CD14-positive monocyte (primary cell): ENCODE measurements around the gene NTN5. TPM values are rescaled to one million over a fixed set of nuclear protein-coding genes. Genes with fewer than 3 reads are reported as not detected.
"Not testable (repeated sequence)": the region's sequence is repeated elsewhere in the genome, so short reads cannot be mapped to it uniquely, and the experiment has no call there.

Experiments
- DNase-seq, 3 donors: peaks; one replicate each; pipeline ENCODE4 v3.0.0-alpha.2; 2011 to 2022
- H2AFZ ChIP-seq: 2 replicates; pipeline ENCODE4 v1.6.0; 2012; ENCODE audit warnings: mild to moderate bottlenecking, low read depth, low read length, inconsistent platforms; ENCODE audit not compliant: insufficient read depth, poor library complexity, severe bottlenecking
- H3K27ac ChIP-seq, 2 donors: 1 replicate in 1 of 2; 2 replicates in 1 of 2; pipeline ENCODE4 v1.5.1; 2012 to 2013; ENCODE audit warnings: low read length in 2 of 2, control low read depth in 1 of 2, inconsistent platforms in 1 of 2, low read depth in 1 of 2, mild to moderate bottlenecking in 1 of 2
- H3K27me3 ChIP-seq, 2 donors: one replicate each; pipeline versions ENCODE4 v1.6.0 to v1.6.1; 2011 to 2013; ENCODE audit warnings: low read length in 2 of 2; ENCODE audit not compliant: control insufficient read depth in 2 of 2, insufficient read depth in 2 of 2
- H3K36me3 ChIP-seq, 2 donors: replicated peaks in 1 of 2; 1 replicate in 1 of 2; 2 replicates in 1 of 2; pipeline versions ENCODE4 v1.5.1 to v1.6.1; 2012 to 2013; ENCODE audit warnings: low read length in 2 of 2, control low read depth in 1 of 2, inconsistent platforms in 1 of 2, mild to moderate bottlenecking in 1 of 2; ENCODE audit not compliant: insufficient read depth in 2 of 2, control insufficient read depth in 1 of 2
- H3K4me1 ChIP-seq, 2 donors: 1 replicate in 1 of 2; 2 replicates in 1 of 2; pipeline versions ENCODE4 v1.5.1 to v1.6.1; 2012 to 2013; ENCODE audit warnings: low read length in 2 of 2, control low read depth in 1 of 2, inconsistent platforms in 1 of 2, mild to moderate bottlenecking in 1 of 2, moderate library complexity in 1 of 2; ENCODE audit not compliant: insufficient read depth in 2 of 2, control insufficient read depth in 1 of 2
- H3K4me2 ChIP-seq: replicated peaks from 2 replicates; pipeline ENCODE3; 2012; ENCODE audit warnings: low read length, moderate library complexity, mild to moderate bottlenecking; ENCODE audit not compliant: poor library complexity, severe bottlenecking; ENCODE audit errors: extremely low read depth
- H3K4me3 ChIP-seq, 3 experiments: fragments of 200-600 bp in 1 of 3; sonication (generic) in 1 of 3; replicated peaks in 1 of 3; 1 replicate in 2 of 3; 2 replicates in 1 of 3; pipeline ENCODE4 v1.5.1; 2011 to 2013; ENCODE audit warnings: low read length in 3 of 3, mild to moderate bottlenecking in 3 of 3, control low read depth in 2 of 3, low read depth in 2 of 3, inconsistent platforms in 1 of 3, moderate library complexity in 1 of 3
- H3K79me2 ChIP-seq: 2 replicates; pipeline ENCODE4 v1.6.0; 2012; ENCODE audit warnings: mild to moderate bottlenecking, control low read depth, inconsistent platforms, low read length, moderate library complexity; ENCODE audit not compliant: insufficient read depth
- H3K9ac ChIP-seq: 2 replicates; pipeline ENCODE4 v1.6.0; 2017; ENCODE audit warnings: low read length, mild to moderate bottlenecking; ENCODE audit not compliant: insufficient read depth, poor library complexity, severe bottlenecking
- H3K9me3 ChIP-seq, 2 donors: replicated peaks in 1 of 2; 1 replicate in 1 of 2; 2 replicates in 1 of 2; pipeline versions ENCODE4 v1.5.1 to v1.6.1; 2012 to 2013; ENCODE audit warnings: low read length in 2 of 2, control low read depth in 1 of 2; ENCODE audit not compliant: control insufficient read depth in 1 of 2, insufficient read depth in 1 of 2
- H4K20me1 ChIP-seq: 2 replicates; pipeline ENCODE4 v1.6.0; 2012; ENCODE audit warnings: mild to moderate bottlenecking, low read length, control low read depth, moderate library complexity; ENCODE audit not compliant: insufficient read depth
- H3K27ac Mint-ChIP-seq, 7 donors: one replicate each; pipeline ENCODE4 v1.8.0; 2020; ENCODE audit warnings: mild to moderate bottlenecking in 7 of 7, mixed read lengths in 7 of 7, moderate library complexity in 6 of 7, inconsistent platforms in 2 of 7
- H3K27me3 Mint-ChIP-seq, 3 donors: one replicate each; pipeline ENCODE4 v1.8.0; 2021 to 2022; ENCODE audit warnings: low read depth in 3 of 3, mild to moderate bottlenecking in 3 of 3, mixed read lengths in 3 of 3, moderate library complexity in 3 of 3, inconsistent platforms in 1 of 3
- H3K36me3 Mint-ChIP-seq, 2 donors: one replicate each; pipeline ENCODE4 v1.8.0; 2020; ENCODE audit warnings: mixed read lengths in 2 of 2, inconsistent platforms in 1 of 2, mild to moderate bottlenecking in 1 of 2
- H3K4me1 Mint-ChIP-seq: one replicate; pipeline ENCODE4 v1.8.0; 2020; ENCODE audit warnings: mild to moderate bottlenecking, mixed read lengths
- H3K4me3 Mint-ChIP-seq, 2 donors: one replicate each; pipeline ENCODE4 v1.8.0; 2020; ENCODE audit warnings: mild to moderate bottlenecking in 2 of 2, mixed read lengths in 2 of 2, moderate library complexity in 1 of 2
- H3K9me3 Mint-ChIP-seq, 7 donors: one replicate each; pipeline ENCODE4 v1.8.0; 2020 to 2022; ENCODE audit warnings: mixed read lengths in 7 of 7, mild to moderate bottlenecking in 6 of 7, moderate library complexity in 6 of 7, inconsistent platforms in 2 of 7
- CTCF ChIP-seq: fragments of 200-600 bp; IDR thresholded peaks from one replicate; pipeline ENCODE4 v1.8.0; 2022; ENCODE audit warnings: antibody characterized with exemption, mild to moderate bottlenecking
- WGBS: methylation state at CpG from one replicate; pipeline ENCODE4 v1.1.5; 2013; ENCODE audit warnings: missing lambda C conversion rate; ENCODE audit not compliant: insufficient coverage; 5-methylcytosine and 5-hydroxymethylcytosine counted together
- intact Hi-C, 2 donors: fragments of 100-400 bp; cut with micrococcal nuclease; formaldehyde crosslinking; loops; one replicate each; pipeline versions ENCODE4 v1.15.0 to v1.15.1; 2023
- polyA plus RNA-seq, 3 donors: library from polyadenylated mRNA; depleted of rRNA in 1 of 3; unstranded in 2 of 3; stranded (reverse) in 1 of 3; fragments of 300-500 nt in 2 of 3; fragments of >200 nt in 1 of 3; fragmentation: Illumina TruSeq in 2 of 3; gene quantifications; 1 replicate in 2 of 3; 2 replicates in 1 of 3; pipeline ENCODE4 v1.2.3, GENCODE V29; 2012 to 2021

NTN5 gene
- polyA plus RNA-seq, 3 donors, result 0.44 TPM; not detected in 2

- no peaks in the 10 kb centered on the region for H3K36me3 Mint-ChIP-seq
- H4K20me1 ChIP-seq, result no peaks in the 10 kb centered on the region
- H3K36me3 ChIP-seq, result no peaks in the 10 kb centered on the region
- no peak overlapping the region for H3K9ac ChIP-seq
- no peak overlapping the region for H3K27ac Mint-ChIP-seq
- H3K27me3 Mint-ChIP-seq, result peaks cover 1 to 10% (median 5%) of the 10 kb centered on the region in 3 donors
- no peaks in the 10 kb centered on the region for H3K9me3 ChIP-seq
- H3K4me3 ChIP-seq, result no peak overlapping the region
- H3K4me3 Mint-ChIP-seq, result no peak overlapping the region
- H3K4me1 Mint-ChIP-seq, result peaks cover 13% of the 10 kb centered on the region
- H3K27me3 ChIP-seq, result no peaks in the 10 kb centered on the region
- H3K79me2 ChIP-seq, result no peaks in the 10 kb centered on the region
- H3K4me2 ChIP-seq, result no peak overlapping the region
- no peak overlapping the region for H2AFZ ChIP-seq
- H3K27ac ChIP-seq, result no peak overlapping the region
- intact Hi-C loops, result no loop called here
- H3K4me1 ChIP-seq, result no peaks in the 10 kb centered on the region
- no peak for DNase-seq
- 97% methylated on average over 41 of the region's 45 CpGs for WGBS
- H3K9me3 Mint-ChIP-seq, result no peaks in the 10 kb centered on the region
- TF ChIP-seq CTCF, result no peak
These were observed 7.8 kb upstream of the NTN5 start for GRCh38 chr19:48680436-48681126.

- H3K4me1 Mint-ChIP-seq, result peaks cover 18% of the 10 kb centered on the region
- H3K4me1 ChIP-seq, H3K27ac ChIP-seq, H2AFZ ChIP-seq, H3K4me2 ChIP-seq, H3K27me3 Mint-ChIP-seq, intact Hi-C loops, H3K9me3 Mint-ChIP-seq, H3K4me3 ChIP-seq, H3K27me3 ChIP-seq, H3K27ac Mint-ChIP-seq, DNase-seq, H4K20me1 ChIP-seq, H3K79me2 ChIP-seq, H3K9me3 ChIP-seq, H3K36me3 Mint-ChIP-seq, H3K9ac ChIP-seq, H3K36me3 ChIP-seq, H3K4me3 Mint-ChIP-seq: not testable (repeated sequence)
- WGBS, result 96% methylated on average over 7 of the region's 19 CpGs
These were observed 7.2 kb upstream of the NTN5 start for GRCh38 chr19:48680006-48680405.
